ENCODE measurements around the gene CDH4.

DNA sequence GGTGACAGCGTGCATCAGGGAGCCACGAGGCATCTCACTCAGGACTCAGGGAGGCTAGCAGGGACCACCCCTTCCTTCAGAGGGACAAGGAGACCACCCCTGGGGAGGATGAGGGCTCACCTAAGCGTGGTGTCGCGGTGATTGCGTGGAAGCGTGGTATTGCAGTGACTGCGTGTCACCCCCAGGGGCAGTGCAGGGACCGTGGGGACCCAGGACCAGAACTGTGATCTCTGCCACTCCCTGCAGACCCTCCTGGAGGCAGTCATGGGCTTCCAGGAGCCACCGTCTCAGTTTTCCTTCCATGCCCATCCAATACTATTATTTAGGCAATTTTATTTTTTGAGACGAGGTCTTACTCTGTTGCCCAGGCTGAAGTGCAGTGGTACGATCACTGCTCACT lies 666.5 kb downstream of the CDH4 start:
- TF ChIP-seq ZSCAN29 (CRISPR knock-in tag; conservative IDR thresholded peaks at IDR 0.05) (no peak), ADNP (CRISPR knock-in tag; IDR thresholded peaks at IDR 0.05) (no peak), SRSF4 (IDR thresholded peaks at IDR 0.05; ENCODE audit: low read depth, low read length, poor library complexity, severe bottlenecking) (no peak)
- TF ChIP-seq, protein P1, sequence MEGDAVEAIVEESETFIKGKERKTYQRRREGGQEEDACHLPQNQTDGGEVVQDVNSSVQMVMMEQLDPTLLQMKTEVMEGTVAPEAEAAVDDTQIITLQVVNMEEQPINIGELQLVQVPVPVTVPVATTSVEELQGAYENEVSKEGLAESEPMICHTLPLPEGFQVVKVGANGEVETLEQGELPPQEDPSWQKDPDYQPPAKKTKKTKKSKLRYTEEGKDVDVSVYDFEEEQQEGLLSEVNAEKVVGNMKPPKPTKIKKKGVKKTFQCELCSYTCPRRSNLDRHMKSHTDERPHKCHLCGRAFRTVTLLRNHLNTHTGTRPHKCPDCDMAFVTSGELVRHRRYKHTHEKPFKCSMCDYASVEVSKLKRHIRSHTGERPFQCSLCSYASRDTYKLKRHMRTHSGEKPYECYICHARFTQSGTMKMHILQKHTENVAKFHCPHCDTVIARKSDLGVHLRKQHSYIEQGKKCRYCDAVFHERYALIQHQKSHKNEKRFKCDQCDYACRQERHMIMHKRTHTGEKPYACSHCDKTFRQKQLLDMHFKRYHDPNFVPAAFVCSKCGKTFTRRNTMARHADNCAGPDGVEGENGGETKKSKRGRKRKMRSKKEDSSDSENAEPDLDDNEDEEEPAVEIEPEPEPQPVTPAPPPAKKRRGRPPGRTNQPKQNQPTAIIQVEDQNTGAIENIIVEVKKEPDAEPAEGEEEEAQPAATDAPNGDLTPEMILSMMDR (CRISPR knock-in tag; IDR thresholded peaks at IDR 0.05) = peak; percentile 54

Measured in HepG2 (cell line).